Stimulated activated CD4-positive, alpha-beta T cell treated with anti-CD3 and anti-CD28 coated beads, Interleukin-2, amount 100 ng/mL, for 24 hours (primary cell): ENCODE results near the gene SIRT6.
"Not testable (repeated sequence)": the region's sequence is repeated elsewhere in the genome, so short reads cannot be mapped to it uniquely, and the experiment has no call there.

ENCODE experiments used
- DNase-seq, 2 donors: peaks; one replicate each; pipeline ENCODE4 v3.0.0-alpha.2; 2020

The SIRT6 gene

GRCh38 chr19:4173479-4174212 is 8.7 kb downstream of the SIRT6 start:
- no peak for DNase-seq

- DNase-seq, result peak; percentile 75 to 77
Observed at GRCh38 chr19:4172861-4173473, 9.4 kb downstream of the SIRT6 start.

- DNase-seq, result no peak
Observed at GRCh38 chr19:4171676-4172075, 10.7 kb downstream of the SIRT6 start.

- DNase-seq, result no peak
Observed at GRCh38 chr19:4164262-4164661, 18.1 kb downstream of the SIRT6 start.

GRCh38 chr19:4161415-4162077 is 20.8 kb downstream of the SIRT6 start:
- no peak for DNase-seq

- DNase-seq, result not testable (repeated sequence)
Observed at GRCh38 chr19:4157971-4158370, 24.4 kb downstream of the SIRT6 start.

- no peak for DNase-seq
Observed at GRCh38 chr19:4157164-4157563, 25.2 kb downstream of the SIRT6 start.

- DNase-seq, result no peak
Observed at GRCh38 chr19:4154571-4155312, 27.6 kb downstream of the SIRT6 start.

GRCh38 chr19:4152241-4152998 is 29.9 kb downstream of the SIRT6 start:
- no peak for DNase-seq

GRCh38 chr19:4151623-4152022 is 30.7 kb downstream of the SIRT6 start:
- no peak for DNase-seq

- no peak for DNase-seq
Observed at GRCh38 chr19:4149518-4150288, 32.7 kb downstream of the SIRT6 start.

- no peak for DNase-seq
Observed at GRCh38 chr19:4144666-4145249, 37.6 kb downstream of the SIRT6 start.

- DNase-seq, result not testable (repeated sequence)
Observed at GRCh38 chr19:4142916-4143315, 39.4 kb downstream of the SIRT6 start.

- DNase-seq, result peak; percentile 24 to 28
Observed at GRCh38 chr19:4140237-4140711, 42.1 kb downstream of the SIRT6 start.

- DNase-seq, result peak; percentile 94 to 96
Observed at GRCh38 chr19:4139614-4140236, 42.6 kb downstream of the SIRT6 start.

- no peak for DNase-seq
Observed at GRCh38 chr19:4138445-4138844, 43.9 kb downstream of the SIRT6 start.

- DNase-seq, result no peak
Observed at GRCh38 chr19:4136680-4137088, 45.7 kb downstream of the SIRT6 start.

- not testable (repeated sequence) for DNase-seq
Observed at GRCh38 chr19:4135386-4135785, 47.0 kb downstream of the SIRT6 start.

GRCh38 chr19:4134351-4134750 is 48.0 kb downstream of the SIRT6 start:
- no peak for DNase-seq

GRCh38 chr19:4130744-4131438 is 51.5 kb downstream of the SIRT6 start:
- DNase-seq, result no peak
